Smooth muscle cell (in vitro differentiated cells): ENCODE results near the gene FPR1. TPM values are rescaled to one million over a fixed set of nuclear protein-coding genes. Genes with fewer than 3 reads are reported as not detected.

Source experiments
- DNase-seq: peaks from one replicate; lab custom pipeline; 2025; ENCODE audit not compliant: unreplicated experiment; lab: John Stamatoyannopoulos, UW
- H2AFZ ChIP-seq: fragments of 200-600 bp; sonication (generic); 2 replicates; pipeline ENCODE4 v1.6.0; 2016; ENCODE audit warnings: antibody characterized with exemption, low read depth, mild to moderate bottlenecking
- H3F3A ChIP-seq: fragments of 200-600 bp; sonication (generic); 2 replicates; pipeline ENCODE4 v1.6.0; 2017; ENCODE audit warnings: antibody characterized with exemption, low read depth
- H3K27ac ChIP-seq: fragments of 200-600 bp; sonication (generic); 2 replicates; pipeline ENCODE4 v1.5.1; 2016; ENCODE audit warnings: low read depth, mild to moderate bottlenecking
- H3K27me3 ChIP-seq: fragments of 200-600 bp; sonication (generic); 2 replicates; pipeline ENCODE4 v1.6.1; 2016; ENCODE audit warnings: low read depth, mild to moderate bottlenecking
- H3K36me3 ChIP-seq: fragments of 200-600 bp; sonication (generic); 2 replicates; pipeline ENCODE4 v1.5.1; 2016; ENCODE audit warnings: low read depth
- H3K4me1 ChIP-seq: fragments of 200-600 bp; sonication (generic); 2 replicates; pipeline ENCODE4 v1.5.1; 2016; ENCODE audit warnings: low read depth
- H3K4me2 ChIP-seq: fragments of 200-600 bp; sonication (generic); 2 replicates; pipeline ENCODE4 v1.6.0; 2016; ENCODE audit warnings: mild to moderate bottlenecking
- H3K4me3 ChIP-seq: fragments of 200-600 bp; sonication (generic); 2 replicates; pipeline ENCODE4 v1.5.1; 2016; ENCODE audit warnings: mild to moderate bottlenecking
- H3K79me2 ChIP-seq: fragments of 200-600 bp; sonication (generic); 2 replicates; pipeline ENCODE4 v1.6.0; 2016; ENCODE audit warnings: low read depth, mild to moderate bottlenecking
- H3K9ac ChIP-seq: fragments of 200-600 bp; sonication (generic); 2 replicates; pipeline ENCODE4 v1.6.0; 2016; ENCODE audit warnings: low read depth
- H3K9me3 ChIP-seq: fragments of 200-600 bp; sonication (generic); replicated peaks from 2 replicates; pipeline ENCODE4 v1.5.1; 2016; ENCODE audit warnings: low read depth
- H4K20me1 ChIP-seq: fragments of 200-600 bp; sonication (generic); 2 replicates; pipeline ENCODE4 v1.6.0; 2016; ENCODE audit warnings: low read depth
- CTCF ChIP-seq: fragments of 200-600 bp; sonication (generic); IDR thresholded peaks from 2 replicates; pipeline ENCODE4 v1.5.1; 2017; ENCODE audit warnings: borderline replicate concordance, mild to moderate bottlenecking, antibody characterized with exemption; ENCODE audit not compliant: insufficient read depth, poor library complexity, severe bottlenecking
- WGBS: methylation state at CpG from one replicate; pipeline ENCODE4 v1.1.7; 2016; ENCODE audit warnings: low lambda C conversion rate; 5-methylcytosine and 5-hydroxymethylcytosine counted together
- polyA plus RNA-seq: library from polyadenylated mRNA; unstranded; fragments of >200 nt; fragmentation: Nextera tagmentation; extraction: Ambion mirVana; gene quantifications from 2 replicates; pipeline ENCODE4 v1.2.1, GENCODE V29; 2016
- total RNA-seq: library from RNA; depleted of rRNA; stranded (reverse); fragments of >200 nt; gene quantifications from 2 replicates; pipeline ENCODE4 v1.2.3, GENCODE V29; 2014

Gene FPR1
- total and polyA plus RNA-seq, 2 experiments from 2014 or later: not detected

- Histone ChIP-seq H3F3A (peaks cover 50% of the 10 kb centered on the region), H3K79me2 (peaks cover 64% of the 10 kb centered on the region), H3K9ac (no peak overlapping the region), H3K27ac (no peak overlapping the region), H3K4me1 (peaks cover under 1% of the 10 kb centered on the region), H2AFZ (no peak overlapping the region), H3K4me3 (no peak overlapping the region), H3K4me2 (no peak overlapping the region), H3K9me3 (no peaks in the 10 kb centered on the region), H3K36me3 (no peaks in the 10 kb centered on the region), H4K20me1 (peaks cover 100% of the 10 kb centered on the region), H3K27me3 (no peaks in the 10 kb centered on the region)
- TF ChIP-seq CTCF: no peak
- 92% methylated on average over 8 of the region's 9 CpGs for WGBS
- DNase-seq: no peak
These were observed 54.4 kb downstream of the FPR1 start for GRCh38 chr19:51697169-51697776.

GRCh38 chr19:51696606-51697005, 55.1 kb downstream of the FPR1 start:
- no peak overlapping the region for H3K27ac ChIP-seq
- H3K9me3 ChIP-seq: no peaks in the 10 kb centered on the region
- H3K4me2 ChIP-seq: no peak overlapping the region
- H3K4me1 ChIP-seq: peaks cover 4% of the 10 kb centered on the region
- H3K27me3 ChIP-seq: no peaks in the 10 kb centered on the region
- H3K9ac ChIP-seq: no peak overlapping the region
- H2AFZ ChIP-seq: no peak overlapping the region
- no peak overlapping the region for H3K4me3 ChIP-seq
- H3K36me3 ChIP-seq: no peaks in the 10 kb centered on the region
- 100% methylated on average over 3 of the region's 3 CpGs for WGBS
- no peak for TF ChIP-seq CTCF
- peaks cover 46% of the 10 kb centered on the region for H3F3A ChIP-seq
- peaks cover 70% of the 10 kb centered on the region for H3K79me2 ChIP-seq
- H4K20me1 ChIP-seq: peaks cover 100% of the 10 kb centered on the region
- DNase-seq: no peak

Other genes with a start within 250 kb of the FPR1 start
- 2.0 and 3.6 TPM in 2 replicates for gene SIGLEC6, start 220.2 kb downstream of the FPR1 start, total RNA-seq
- gene SIGLEC6, start 220.2 kb downstream of the FPR1 start, polyA plus RNA-seq: not detected in 2 replicates
- 3.6 and 6.9 TPM in 2 replicates for gene ZNF175, start 180.6 kb downstream of the FPR1 start, total RNA-seq
- gene ZNF175, start 180.6 kb downstream of the FPR1 start, polyA plus RNA-seq: 1.1 TPM in 2 replicates
- gene SIGLEC5, start 121.5 kb downstream of the FPR1 start, total RNA-seq: not detected in 2 replicates
- gene SIGLEC5, start 121.5 kb downstream of the FPR1 start, polyA plus RNA-seq: not detected in 2 replicates
- not detected in 2 replicates for gene SIGLEC14, start 105.1 kb downstream of the FPR1 start, total RNA-seq
- gene SIGLEC14, start 105.1 kb downstream of the FPR1 start, polyA plus RNA-seq: not detected in 2 replicates
- gene SPACA6, start 58.5 kb downstream of the FPR1 start, total RNA-seq: 3.3 and 4.1 TPM in 2 replicates
- gene SPACA6, start 58.5 kb downstream of the FPR1 start, polyA plus RNA-seq: 3.0 and 4.3 TPM in 2 replicates
- gene HAS1, start 27.9 kb downstream of the FPR1 start, total RNA-seq: 0.90 and 0.94 TPM in 2 replicates
- gene HAS1, start 27.9 kb downstream of the FPR1 start, polyA plus RNA-seq: 1.5 and 1.8 TPM in 2 replicates
- 0.13 TPM in 1 of 2 replicates, not detected in the other for gene FPR2, start 9.3 kb upstream of the FPR1 start, total RNA-seq
- gene FPR2, start 9.3 kb upstream of the FPR1 start, polyA plus RNA-seq: not detected in 2 replicates
- gene FPR3, start 43.3 kb upstream of the FPR1 start, total RNA-seq: not detected in 2 replicates
- not detected in 2 replicates for gene FPR3, start 43.3 kb upstream of the FPR1 start, polyA plus RNA-seq
- gene ZNF577, start 136.1 kb upstream of the FPR1 start, total RNA-seq: 5.8 and 20.3 TPM in 2 replicates
- gene ZNF577, start 136.1 kb upstream of the FPR1 start, polyA plus RNA-seq: 4.8 and 6.5 TPM in 2 replicates
- 6.1 and 8.7 TPM in 2 replicates for gene ZNF649, start 153.1 kb upstream of the FPR1 start, total RNA-seq
- 3.2 and 4.1 TPM in 2 replicates for gene ZNF649, start 153.1 kb upstream of the FPR1 start, polyA plus RNA-seq
- 3.9 and 6.3 TPM in 2 replicates for gene ZNF613, start 175.6 kb upstream of the FPR1 start, total RNA-seq
- gene ZNF613, start 175.6 kb upstream of the FPR1 start, polyA plus RNA-seq: 3.5 and 3.8 TPM in 2 replicates
- 3.9 and 5.2 TPM in 2 replicates for gene ZNF350, start 235.0 kb upstream of the FPR1 start, total RNA-seq
- 3.0 and 3.4 TPM in 2 replicates for gene ZNF350, start 235.0 kb upstream of the FPR1 start, polyA plus RNA-seq